ENCODE measurements around the gene CALB2.

DNA sequence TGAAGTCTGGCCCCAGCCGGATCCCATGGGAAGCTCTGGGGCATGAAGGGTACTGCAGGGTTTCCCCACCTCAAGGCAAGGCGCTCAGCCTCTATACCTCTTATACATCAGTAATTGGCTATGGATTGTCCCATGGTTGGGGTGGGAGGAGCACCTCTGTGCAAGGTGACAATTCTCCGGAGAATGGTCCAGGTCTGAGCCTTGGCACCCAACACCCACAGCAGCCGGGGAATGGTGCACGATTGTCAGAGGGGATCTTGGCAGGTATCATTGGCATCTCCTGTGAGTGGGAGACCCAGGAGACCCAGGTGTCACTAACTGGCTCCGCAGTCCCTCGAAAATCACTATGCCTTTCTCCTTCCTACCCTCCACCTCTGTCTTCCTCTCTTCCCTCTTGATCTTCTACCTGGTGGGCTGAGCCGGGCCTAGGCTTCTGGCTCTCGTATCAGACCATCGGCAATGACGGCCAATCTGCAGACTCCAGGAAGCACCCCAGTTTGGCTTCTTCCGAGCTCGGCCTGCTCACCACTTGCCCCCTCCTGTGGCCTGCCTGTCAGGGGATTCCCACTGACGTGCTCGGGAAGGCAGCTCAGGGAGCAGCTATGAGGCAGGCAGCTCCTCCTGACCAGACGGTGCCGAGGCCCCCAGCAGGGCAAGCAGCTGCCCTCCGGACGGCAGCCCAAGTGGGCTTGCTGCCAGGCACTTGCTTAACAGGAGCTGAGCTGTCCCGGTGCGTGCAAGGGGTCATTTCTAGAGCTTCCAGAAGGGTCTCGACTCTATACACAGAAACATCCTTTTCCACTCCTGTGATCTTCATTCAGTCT is 10.0 kb upstream of the CALB2 start:
- TF ChIP-seq, protein P1, sequence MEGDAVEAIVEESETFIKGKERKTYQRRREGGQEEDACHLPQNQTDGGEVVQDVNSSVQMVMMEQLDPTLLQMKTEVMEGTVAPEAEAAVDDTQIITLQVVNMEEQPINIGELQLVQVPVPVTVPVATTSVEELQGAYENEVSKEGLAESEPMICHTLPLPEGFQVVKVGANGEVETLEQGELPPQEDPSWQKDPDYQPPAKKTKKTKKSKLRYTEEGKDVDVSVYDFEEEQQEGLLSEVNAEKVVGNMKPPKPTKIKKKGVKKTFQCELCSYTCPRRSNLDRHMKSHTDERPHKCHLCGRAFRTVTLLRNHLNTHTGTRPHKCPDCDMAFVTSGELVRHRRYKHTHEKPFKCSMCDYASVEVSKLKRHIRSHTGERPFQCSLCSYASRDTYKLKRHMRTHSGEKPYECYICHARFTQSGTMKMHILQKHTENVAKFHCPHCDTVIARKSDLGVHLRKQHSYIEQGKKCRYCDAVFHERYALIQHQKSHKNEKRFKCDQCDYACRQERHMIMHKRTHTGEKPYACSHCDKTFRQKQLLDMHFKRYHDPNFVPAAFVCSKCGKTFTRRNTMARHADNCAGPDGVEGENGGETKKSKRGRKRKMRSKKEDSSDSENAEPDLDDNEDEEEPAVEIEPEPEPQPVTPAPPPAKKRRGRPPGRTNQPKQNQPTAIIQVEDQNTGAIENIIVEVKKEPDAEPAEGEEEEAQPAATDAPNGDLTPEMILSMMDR (conservative IDR thresholded peaks at IDR 0.05; ENCODE audit: low read length), result no peak
- TF ChIP-seq EZH2phosphoT487 (IDR thresholded peaks at IDR 0.05; ENCODE audit: borderline replicate concordance), result no peak

All from Loucy (cell line).